CD4-positive, alpha-beta T cell treated with Interleukin-1 beta for 1 hour (primary cell): ENCODE results near the gene BANP.

Source experiments
- DNase-seq, 2 donors: peaks; one replicate each; pipeline ENCODE4 v3.0.0-alpha.2; 2020 to 2022

BANP gene

DNA sequence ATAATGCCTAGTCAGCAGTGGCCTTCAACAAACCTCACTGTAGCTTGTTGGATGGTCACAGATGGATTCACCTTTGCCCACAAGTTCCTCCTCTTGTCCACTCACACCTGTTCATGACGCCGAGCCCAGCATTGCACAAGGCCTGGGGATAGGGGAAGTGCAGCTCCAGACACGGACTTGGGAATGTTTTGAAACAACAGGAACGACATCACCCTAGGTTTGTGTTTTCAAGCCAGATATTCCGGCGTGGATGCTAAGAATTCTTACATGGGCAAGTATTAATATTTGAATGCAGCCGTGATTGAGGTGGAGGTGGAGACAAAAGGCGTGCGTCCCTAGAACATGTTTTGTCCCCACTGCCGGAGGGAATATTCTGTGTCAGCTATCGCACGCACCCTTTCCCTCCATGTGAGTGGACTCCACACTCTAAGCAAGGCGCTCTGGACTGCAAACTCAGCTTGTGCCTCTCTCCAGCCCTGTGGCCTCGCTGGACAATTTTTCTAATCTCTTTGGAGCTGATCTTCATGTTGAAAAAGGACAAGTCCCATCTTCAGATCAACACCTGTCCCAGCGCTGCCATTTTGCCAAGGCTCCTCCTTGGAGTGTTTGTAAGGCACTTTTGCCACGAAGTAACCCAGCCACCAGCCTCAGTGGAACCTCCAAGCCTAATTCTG, 2.0 kb upstream of the BANP start:
- DNase-seq = no peak

- peak in 1 of 2 donors; percentile 21 for DNase-seq
Observed at GRCh38 chr16:87951552-87952538, 611 bp downstream of the BANP start.

DNA sequence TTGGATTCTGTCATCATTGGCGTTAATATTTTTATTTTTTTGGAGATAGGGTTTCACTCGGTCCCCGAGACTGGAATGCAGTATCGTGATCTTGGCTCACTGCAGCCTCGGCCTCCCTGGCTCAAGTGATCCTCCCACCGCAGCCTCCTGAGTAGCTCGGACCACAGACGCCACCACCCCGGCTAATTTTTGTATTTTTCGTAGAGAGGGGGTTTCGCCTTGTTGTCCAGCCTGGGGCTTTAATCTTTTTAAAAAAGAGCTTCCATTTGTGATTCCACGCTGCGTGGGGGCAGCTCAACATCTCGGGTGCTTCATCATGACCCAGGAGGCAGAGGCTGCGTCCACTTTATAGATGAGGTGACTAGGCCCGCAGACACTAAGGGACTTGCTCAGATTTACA, 1.5 kb downstream of the BANP start:
- no peak for DNase-seq

GRCh38 chr16:87953308-87954215, 2.3 kb downstream of the BANP start:
- DNase-seq = peak in 1 of 2 donors; percentile 45

GRCh38 chr16:87954361-87954760, 3.1 kb downstream of the BANP start:
- DNase-seq = peak in 1 of 2 donors; percentile 64

DNA sequence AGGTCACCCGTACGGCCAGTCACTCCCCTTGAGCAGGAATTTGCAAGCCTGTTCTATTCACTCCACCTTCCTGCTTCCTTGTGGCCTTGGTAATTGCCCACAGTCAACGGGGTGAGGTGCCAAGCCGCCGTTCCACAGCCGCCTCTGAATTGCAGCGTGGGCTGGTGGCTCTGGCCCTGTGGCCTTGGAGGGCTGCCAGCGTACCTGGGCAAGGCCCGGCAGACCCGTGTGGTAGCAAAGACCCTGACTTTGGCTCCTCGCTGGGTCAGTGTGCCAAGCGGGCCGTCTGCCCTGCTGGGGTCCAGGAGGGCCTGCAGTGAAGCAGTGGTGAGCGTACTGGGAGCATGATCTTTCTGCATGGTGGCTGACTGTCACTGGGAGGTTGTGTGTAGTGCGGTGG, 3.6 kb downstream of the BANP start:
- no peak for DNase-seq

DNA sequence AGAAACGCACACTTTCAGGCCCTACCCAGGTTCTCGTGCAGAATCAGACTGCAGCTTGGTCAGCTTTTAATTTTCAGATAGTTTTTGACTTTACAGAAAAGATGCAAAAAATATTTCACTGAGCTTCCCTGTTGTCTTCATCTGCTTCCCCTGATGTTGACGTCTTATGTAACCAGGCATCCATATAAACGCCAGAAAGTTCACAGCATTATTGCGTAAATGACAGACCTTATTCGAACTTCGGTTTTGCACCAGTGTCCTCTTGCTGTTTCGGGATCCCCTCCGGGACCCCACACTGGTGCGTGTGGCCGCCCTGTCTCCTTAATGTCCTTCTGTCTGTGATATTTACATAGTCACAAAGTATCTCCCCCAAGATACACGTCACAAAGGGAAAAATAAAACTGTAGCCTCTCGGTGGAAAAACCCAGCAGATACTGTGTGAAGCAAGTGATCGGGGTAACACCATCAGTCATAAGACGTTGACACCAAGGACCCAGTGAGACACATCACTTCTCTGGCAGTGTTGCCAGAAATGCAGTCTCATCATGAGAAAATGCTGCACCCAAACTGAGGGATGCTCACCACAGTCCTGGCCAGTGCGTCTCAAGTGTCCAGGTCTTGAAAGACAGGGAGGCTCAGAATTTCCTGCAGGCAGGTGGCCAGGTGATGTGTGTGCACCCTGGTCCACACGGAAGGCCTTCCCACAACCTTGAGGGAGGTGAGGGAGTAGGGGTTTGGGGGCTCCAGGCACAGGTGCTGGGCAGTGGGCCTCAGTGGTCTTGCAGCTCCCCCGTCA, 4.3 kb downstream of the BANP start:
- peak in 1 of 2 donors; percentile 51 for DNase-seq

DNA sequence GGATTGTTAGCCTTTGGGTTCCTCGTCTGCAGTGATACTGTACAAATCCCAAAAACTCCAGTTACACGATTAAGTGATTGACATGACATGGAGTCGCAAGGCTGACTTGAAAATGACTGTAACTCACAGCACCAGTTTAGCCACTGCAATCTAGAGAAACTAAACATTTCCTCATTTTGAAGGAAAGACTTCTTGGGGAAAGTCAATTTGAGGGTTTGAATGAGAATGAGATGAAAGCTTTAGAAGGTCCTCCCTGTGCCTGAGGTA, 4.8 kb downstream of the BANP start:
- DNase-seq = no peak

DNA sequence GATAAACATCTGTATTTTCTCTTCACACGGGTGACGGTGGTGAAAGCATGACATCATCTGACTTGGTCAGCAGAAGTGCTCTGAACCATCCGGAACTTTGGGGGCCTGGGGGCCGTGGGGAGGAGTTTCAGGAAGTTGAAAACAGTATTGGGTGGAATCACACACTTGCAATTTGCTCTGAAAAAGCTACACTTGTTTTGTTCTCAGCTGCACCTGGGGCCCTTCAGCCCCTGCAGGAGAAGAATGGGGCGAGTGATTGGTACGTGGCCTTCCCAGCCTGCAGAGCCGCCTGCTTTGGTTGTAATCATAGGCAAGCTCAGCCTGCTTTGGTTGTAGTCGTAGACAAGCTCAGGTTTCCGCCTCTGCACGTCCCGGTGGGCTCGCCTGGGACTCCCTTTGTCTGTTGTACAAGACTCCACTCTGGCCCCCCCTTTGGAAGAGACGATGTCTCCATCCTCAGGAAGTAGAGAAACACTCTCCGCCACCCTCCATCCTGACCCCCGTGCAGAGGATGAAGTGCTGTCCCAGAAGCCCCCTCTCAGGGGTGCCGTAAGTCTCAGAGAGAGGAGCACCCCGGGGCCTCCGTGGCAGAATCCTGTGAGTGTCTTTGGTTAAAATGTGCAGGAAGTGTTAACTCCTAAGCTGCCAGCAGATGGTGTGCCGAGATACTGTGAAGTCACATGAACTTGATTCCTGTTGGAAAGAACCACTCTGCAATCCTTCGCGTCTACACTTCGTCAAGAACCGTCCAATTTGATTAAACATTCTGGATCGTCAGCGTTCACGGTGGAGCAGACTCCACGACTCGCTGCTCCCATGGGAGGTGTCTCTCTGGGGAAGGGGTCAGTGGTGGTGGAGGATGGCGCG, 5.4 kb downstream of the BANP start:
- DNase-seq = peak; percentile 77 to 87

DNA sequence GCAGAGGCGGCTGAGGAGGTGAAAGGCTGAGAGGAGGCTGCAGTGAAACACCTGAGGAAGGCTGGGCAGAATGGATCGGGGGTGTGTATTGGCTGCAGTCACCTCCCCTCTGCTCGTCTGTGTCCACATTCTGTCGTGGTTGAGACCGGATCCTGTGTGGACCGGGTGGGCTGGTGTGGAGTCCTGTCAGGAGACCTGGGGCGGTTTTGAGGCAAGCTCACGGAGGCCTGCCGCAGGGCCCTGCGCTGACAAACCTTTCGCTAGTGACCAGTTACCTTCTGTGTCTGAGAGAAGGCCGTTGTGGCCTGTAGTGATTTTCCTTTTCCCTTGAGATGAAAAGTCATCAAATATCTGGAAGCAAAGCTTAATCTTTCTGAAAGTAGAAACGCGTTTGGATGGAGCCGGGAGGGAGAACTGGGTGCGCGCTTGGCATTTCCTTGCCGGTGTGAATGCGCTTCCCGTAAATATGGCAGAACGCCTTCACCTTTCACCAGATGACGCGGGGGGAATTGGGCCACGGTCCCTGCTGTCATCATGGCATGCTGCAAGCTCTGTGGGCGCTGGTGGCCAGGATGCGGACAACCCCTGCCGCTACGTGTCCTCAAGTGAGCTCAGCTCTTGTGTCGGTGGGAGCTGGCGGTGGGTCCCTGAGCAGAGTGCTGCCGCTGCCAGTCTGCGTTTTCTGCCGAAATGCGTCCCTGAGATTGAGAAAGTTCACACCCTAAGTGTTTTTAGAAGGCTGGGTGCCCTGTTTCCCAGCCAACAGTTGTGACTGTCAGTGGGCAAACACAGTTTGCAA, 6.3 kb downstream of the BANP start:
- no peak for DNase-seq

- no peak for DNase-seq
Observed at GRCh38 chr16:87958632-87959031, 7.4 kb downstream of the BANP start.

- DNase-seq = peak in 1 of 2 donors; percentile 31
Observed at GRCh38 chr16:87959391-87959990, 8.3 kb downstream of the BANP start.

- no peak for DNase-seq
Observed at GRCh38 chr16:87960296-87960695, 9.1 kb downstream of the BANP start.

DNA sequence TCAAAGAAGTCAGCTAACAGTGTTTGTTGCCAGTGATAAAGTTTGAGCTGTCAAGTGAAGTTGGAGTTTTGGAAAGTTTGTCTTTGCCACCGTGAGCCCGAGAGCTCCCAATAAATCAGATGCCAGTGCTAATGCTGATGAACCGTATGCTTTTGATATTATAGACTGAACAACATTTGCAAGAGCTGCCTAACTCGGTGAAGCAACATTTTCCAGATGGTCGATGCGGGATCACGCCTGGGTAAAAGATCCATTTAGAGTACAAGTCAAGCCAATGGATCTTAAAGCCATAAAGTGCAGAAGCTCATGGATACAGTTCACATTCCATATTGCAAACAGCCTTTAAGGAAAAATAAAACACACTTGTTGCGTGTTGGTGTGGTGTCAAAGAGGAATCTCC, 9.6 kb downstream of the BANP start:
- DNase-seq = no peak

- DNase-seq = no peak
Observed at GRCh38 chr16:87961623-87962022, 10.4 kb downstream of the BANP start.

- DNase-seq = peak; percentile 38 to 65
Observed at GRCh38 chr16:87963400-87963799, 12.2 kb downstream of the BANP start.

DNA sequence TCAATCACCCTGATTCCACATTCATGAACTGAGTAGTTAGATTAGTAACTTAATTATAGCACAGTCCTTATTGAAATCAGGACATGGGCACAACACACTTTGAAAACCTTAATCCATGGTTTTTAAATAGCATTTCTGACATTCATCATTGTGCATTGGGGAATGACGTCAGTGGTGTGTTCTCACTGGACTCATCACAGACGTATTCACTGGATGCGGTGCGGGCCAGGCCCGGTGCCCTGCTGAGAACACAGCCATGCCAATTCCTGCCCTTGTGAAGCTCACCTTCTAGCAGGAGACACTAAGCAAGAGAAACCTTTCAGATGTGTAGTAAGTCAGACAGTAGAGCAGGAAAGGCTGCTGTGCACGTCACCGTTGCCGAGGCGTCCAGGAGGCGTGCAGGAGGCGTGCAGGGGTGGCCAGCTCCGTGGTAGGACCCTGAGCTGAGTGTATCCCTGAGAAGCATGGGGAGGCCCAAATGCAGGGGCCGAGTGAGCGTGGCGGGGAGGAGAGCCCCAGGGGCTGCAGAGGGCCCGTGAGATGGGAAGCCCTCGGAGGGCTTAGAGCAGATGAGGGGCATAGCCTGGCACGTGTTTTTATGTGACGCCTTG, 12.9 kb downstream of the BANP start:
- DNase-seq = no peak

DNA sequence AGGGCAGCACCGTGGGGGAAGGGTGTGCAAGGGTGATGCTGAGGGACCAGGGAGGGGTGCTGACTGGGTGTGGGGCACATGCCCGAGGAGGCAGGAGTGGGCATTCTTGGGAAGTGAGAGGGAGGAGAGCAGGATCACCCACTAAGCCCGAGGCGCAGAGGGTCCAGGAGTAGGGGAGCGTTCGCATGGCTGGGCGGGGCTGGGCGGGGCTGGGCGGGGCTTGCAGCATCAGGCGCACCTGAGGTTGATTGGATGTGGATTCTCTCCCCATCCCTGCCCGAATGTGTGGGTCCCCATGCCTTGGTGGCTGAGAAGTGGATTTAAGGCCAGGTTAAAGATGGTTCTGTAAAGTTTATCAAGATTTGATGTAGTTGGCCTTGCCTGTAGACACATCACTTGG, 14.2 kb downstream of the BANP start:
- no peak for DNase-seq

DNA sequence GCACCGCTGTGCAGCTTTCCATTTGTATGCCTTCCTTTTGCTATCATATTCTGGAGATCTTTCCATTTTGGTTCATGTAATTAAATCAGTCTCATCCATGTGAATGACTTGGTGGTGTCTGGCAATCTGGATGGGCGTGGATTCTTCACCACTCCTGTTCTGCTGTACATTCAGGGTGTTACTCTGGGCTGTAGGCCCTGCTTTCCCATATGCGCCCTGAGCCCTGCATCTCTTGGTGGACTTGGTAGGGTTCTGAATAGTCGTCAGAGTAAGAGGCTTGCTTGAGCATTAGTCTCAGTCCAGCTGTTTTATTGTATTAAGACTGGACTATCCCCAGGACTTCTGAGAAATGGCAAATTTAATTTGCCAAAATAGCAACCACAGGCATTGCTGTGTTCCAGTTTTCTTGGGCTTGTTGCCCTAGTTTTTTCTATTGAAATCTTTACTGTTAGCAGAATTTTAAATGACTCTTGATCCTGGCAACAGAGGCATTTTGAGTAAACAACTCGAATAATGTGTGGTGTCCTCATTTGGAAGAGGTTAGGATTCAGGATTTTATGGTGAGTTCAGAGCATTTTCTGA, 14.9 kb downstream of the BANP start:
- DNase-seq = no peak
